Brain microvascular endothelial cell (primary cell): ENCODE measurements around the gene CCR5AS.

Experiments used
- DNase-seq: peaks from one replicate; pipeline ENCODE4 v3.0.0-alpha.2; 2020
- H3K27ac ChIP-seq: fragments of 250-450 bp; sonication (Bioruptor Pico); 2 replicates; pipeline ENCODE4 v1.5.1; 2020; ENCODE audit warnings: mild to moderate bottlenecking, moderate library complexity
- H3K27me3 ChIP-seq: fragments of 250-450 bp; sonication (Bioruptor Pico); replicated peaks from 2 replicates; pipeline ENCODE4 v1.5.1; 2020; ENCODE audit warnings: mild to moderate bottlenecking
- H3K36me3 ChIP-seq: fragments of 250-450 bp; sonication (Bioruptor Pico); replicated peaks from 2 replicates; pipeline ENCODE4 v1.5.1; 2020; ENCODE audit warnings: mild to moderate bottlenecking
- H3K4me3 ChIP-seq: 2 replicates; pipeline ENCODE4 v1.5.1; 2011; ENCODE audit warnings: low read depth, mild to moderate bottlenecking, control low read depth, low read length, moderate library complexity
- in situ Hi-C: cut with HindIII; loops from 2 replicates; pipeline ENCODE4 v1.10.0; 2017; ENCODE audit warnings: low sequenced_read_pairs, low pct_ligation_motif_present
- TF ChIP-seq, protein P1 (sequence below): IDR thresholded peaks from 2 replicates; pipeline ENCODE4 v1.5.1; 2011; ENCODE audit warnings: low read depth, mild to moderate bottlenecking, moderate library complexity, low read length, control low read depth, inconsistent platforms; ENCODE audit errors: missing control alignments

The CCR5AS gene

DNA sequence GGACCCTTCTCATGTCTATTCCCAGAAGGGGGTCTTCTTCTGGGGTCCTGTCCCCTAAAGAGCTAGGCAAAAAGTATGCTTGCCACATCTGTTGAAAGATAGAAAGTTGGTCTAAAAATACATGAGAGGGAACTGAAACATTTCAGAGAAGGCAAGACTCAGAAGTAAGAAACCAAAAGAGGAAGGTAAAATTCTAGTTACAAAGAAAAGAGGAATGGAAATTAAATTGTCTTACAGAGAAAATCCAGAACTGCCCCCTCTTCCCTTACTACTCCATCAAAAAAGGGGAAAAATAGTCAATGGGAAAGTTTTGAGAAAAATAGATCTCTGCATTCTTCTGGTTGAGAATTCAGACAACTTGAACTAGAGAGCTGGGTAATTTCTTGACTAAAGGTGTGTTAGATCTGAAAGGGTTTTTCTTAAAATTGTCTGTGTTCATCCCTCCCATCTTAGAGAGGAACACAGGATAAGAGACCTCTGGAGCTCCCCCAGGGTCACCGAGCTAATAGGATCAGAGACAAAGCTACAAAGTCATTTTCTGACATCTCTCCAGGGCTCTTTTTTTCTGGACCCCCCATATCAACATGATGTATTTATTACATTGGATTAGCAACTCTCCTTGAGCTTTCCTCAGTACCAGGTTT is 85.3 kb downstream of the CCR5AS start:
- no peak for DNase-seq
- TF ChIP-seq, protein P1, sequence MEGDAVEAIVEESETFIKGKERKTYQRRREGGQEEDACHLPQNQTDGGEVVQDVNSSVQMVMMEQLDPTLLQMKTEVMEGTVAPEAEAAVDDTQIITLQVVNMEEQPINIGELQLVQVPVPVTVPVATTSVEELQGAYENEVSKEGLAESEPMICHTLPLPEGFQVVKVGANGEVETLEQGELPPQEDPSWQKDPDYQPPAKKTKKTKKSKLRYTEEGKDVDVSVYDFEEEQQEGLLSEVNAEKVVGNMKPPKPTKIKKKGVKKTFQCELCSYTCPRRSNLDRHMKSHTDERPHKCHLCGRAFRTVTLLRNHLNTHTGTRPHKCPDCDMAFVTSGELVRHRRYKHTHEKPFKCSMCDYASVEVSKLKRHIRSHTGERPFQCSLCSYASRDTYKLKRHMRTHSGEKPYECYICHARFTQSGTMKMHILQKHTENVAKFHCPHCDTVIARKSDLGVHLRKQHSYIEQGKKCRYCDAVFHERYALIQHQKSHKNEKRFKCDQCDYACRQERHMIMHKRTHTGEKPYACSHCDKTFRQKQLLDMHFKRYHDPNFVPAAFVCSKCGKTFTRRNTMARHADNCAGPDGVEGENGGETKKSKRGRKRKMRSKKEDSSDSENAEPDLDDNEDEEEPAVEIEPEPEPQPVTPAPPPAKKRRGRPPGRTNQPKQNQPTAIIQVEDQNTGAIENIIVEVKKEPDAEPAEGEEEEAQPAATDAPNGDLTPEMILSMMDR, result no peak
- Histone ChIP-seq H3K27me3 (peaks cover 4% of the 10 kb centered on the region), H3K27ac (no peak overlapping the region), H3K4me3 (no peak overlapping the region), H3K36me3 (no peaks in the 10 kb centered on the region)
- in situ Hi-C loops, result no loop called here

DNA sequence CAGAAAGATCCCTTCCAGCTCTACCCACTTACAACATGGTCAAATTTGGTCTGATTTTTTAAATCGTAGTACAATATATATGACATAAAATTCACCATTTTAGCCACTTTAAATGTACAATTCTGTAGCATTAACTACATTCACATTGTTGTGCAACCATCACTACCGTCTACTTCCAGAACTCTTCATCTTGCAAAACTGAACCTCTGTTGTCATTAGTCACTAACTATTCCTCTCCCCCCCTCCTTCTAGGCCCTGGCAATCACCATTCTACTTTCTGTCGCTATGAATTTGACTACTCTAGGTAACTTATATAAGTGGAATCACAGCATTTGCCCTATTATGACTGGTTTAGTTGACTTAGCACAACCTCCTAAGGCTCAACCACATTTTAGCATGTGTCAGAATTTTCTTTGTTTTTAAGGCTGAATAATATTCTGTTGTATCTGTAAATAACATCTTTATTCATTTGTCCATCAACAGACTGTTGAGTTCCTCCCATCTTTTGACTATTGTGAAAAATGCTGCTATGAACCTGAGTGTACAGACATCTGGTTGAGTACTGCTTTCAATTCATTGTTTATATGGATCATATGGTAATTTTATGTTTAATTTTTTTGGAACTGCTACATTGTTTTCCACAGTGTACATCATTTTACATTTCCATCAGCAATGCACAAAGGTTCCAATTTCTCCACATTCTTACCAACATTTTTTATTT is 88.5 kb downstream of the CCR5AS start:
- Histone ChIP-seq H3K36me3 (no peaks in the 10 kb centered on the region), H3K27me3 (peaks cover 2% of the 10 kb centered on the region), H3K4me3 (no peak overlapping the region), H3K27ac (no peak overlapping the region)
- DNase-seq, result no peak
- TF ChIP-seq, protein P1, result no peak
- in situ Hi-C loops, result no loop called here

DNA sequence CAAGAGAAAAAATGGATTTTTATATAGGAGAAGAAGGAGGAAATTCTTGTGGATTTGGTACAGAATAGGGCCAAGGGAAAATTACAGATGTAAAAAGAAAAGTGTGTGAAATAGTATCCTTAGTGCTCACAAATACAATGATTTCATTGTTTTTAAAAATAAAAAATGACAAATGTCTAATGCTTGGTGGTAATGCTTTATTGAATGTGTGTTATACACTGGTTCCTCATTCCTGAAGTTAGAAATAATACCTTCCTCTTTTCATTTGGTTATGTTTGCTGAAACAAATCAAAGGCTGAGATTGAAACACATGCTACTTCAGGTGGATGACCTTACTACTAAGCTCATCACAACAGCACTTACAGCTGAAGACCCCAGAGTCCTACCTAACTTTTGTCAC is 90.7 kb downstream of the CCR5AS start:
- TF ChIP-seq, protein P1, result no peak
- H3K27ac ChIP-seq, result no peak overlapping the region
- no peaks in the 10 kb centered on the region for H3K36me3 ChIP-seq
- H3K27me3 ChIP-seq, result no peaks in the 10 kb centered on the region
- no peak for DNase-seq
- in situ Hi-C loops, result no loop called here
- H3K4me3 ChIP-seq, result no peak overlapping the region

DNA sequence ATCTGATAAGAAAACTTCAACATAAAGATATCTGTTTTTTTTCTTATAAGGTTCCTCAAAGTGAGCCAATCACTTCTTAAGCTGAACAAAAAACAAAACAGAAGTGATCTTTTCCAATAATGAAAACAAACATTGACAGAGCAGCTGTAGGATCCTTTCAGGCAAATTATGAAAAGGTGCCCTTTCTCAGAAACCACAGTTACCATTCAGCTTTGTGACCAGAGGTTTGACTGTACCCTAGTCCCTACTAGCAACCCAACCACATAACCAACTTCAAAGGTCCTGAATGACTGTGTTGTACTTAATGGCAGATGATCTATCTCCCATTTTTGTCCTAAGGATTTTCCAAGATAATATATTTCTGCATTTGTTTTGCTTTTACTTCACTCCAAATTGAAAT is 92.3 kb downstream of the CCR5AS start:
- Histone ChIP-seq H3K4me3 (no peak overlapping the region), H3K27me3 (no peaks in the 10 kb centered on the region), H3K36me3 (no peaks in the 10 kb centered on the region), H3K27ac (no peak overlapping the region)
- DNase-seq, result no peak
- in situ Hi-C loops, result no loop called here
- TF ChIP-seq, protein P1, result no peak
